HEK293T (cell line): ENCODE measurements around the gene SLC22A12.
"Not testable (repeated sequence)": the region's sequence is repeated elsewhere in the genome, so short reads cannot be mapped to it uniquely, and the experiment has no call there.

Experiments
- CTCF ChIA-PET: fragments of 350-600 bp; formaldehyde crosslinking; extraction: SDS; loops from one replicate; lab custom pipeline; 2021; ENCODE audit warnings: antibody characterized with exemption, inconsistent platforms; lab: Yijun Ruan, JAX
- POLR2A ChIA-PET: fragments of 350-600 bp; formaldehyde crosslinking; extraction: SDS; loops from one replicate; lab custom pipeline; 2020; ENCODE audit warnings: antibody characterized with exemption, inconsistent platforms; lab: Yijun Ruan, JAX
- DNase-seq: peaks from one replicate; pipeline ENCODE4 v3.0.0; 2012; ENCODE audit warnings: mixed read lengths; ENCODE audit errors: extremely low spot score
- ARNT ChIP-seq: fragments of 450-650 bp; IDR thresholded peaks from 2 replicates; pipeline ENCODE4 v1.6.1; 2017; ENCODE audit warnings: mild to moderate bottlenecking
- BHLHE40 ChIP-seq: fragments of 450-650 bp; IDR thresholded peaks from 2 replicates; pipeline ENCODE4 v1.6.1; 2016; ENCODE audit warnings: mild to moderate bottlenecking, moderate library complexity, borderline replicate concordance
- FOXA1 ChIP-seq: fragments of 450-650 bp; IDR thresholded peaks from 2 replicates; pipeline ENCODE4 v1.6.1; 2016; ENCODE audit warnings: mild to moderate bottlenecking
- FOXM1 ChIP-seq: fragments of 450-650 bp; IDR thresholded peaks from 2 replicates; pipeline ENCODE4 v1.6.1; 2017; ENCODE audit warnings: mild to moderate bottlenecking, borderline replicate concordance
- HDGF ChIP-seq: fragments of 450-650 bp; IDR thresholded peaks from 2 replicates; pipeline ENCODE4 v1.6.1; 2017; ENCODE audit warnings: antibody characterized with exemption, borderline replicate concordance
- L3MBTL2 ChIP-seq: fragments of 450-650 bp; conservative IDR thresholded peaks from 2 replicates; pipeline ENCODE4 v1.6.1; 2016; ENCODE audit warnings: mild to moderate bottlenecking
- LEF1 ChIP-seq: fragments of 450-650 bp; IDR thresholded peaks from 2 replicates; pipeline ENCODE4 v1.6.1; 2017; ENCODE audit warnings: mild to moderate bottlenecking, borderline replicate concordance
- NFRKB ChIP-seq: fragments of 450-650 bp; IDR thresholded peaks from 2 replicates; pipeline ENCODE4 v1.6.1; 2016; ENCODE audit warnings: mild to moderate bottlenecking, moderate library complexity
- PKNOX1 ChIP-seq: fragments of 450-650 bp; IDR thresholded peaks from 2 replicates; pipeline ENCODE4 v1.6.1; 2016
- SP1 ChIP-seq: fragments of 450-650 bp; IDR thresholded peaks from 2 replicates; pipeline ENCODE4 v1.6.1; 2017
- SUZ12 ChIP-seq: fragments of 450-650 bp; IDR thresholded peaks from 2 replicates; pipeline ENCODE4 v1.6.1; 2016; ENCODE audit warnings: mild to moderate bottlenecking
- TARDBP ChIP-seq: fragments of 450-650 bp; IDR thresholded peaks from 2 replicates; pipeline ENCODE4 v1.6.1; 2016
- ZNF384 ChIP-seq: fragments of 450-650 bp; IDR thresholded peaks from 2 replicates; pipeline ENCODE4 v1.6.1; 2016

The SLC22A12 gene

GRCh38 chr11:64592656-64593055, 1.6 kb downstream of the SLC22A12 start:
- TF ChIP-seq PKNOX1 (no peak), SUZ12 (no peak)
- no peak for DNase-seq
- ChIA-PET POLR2A (no interaction called here), CTCF (no interaction called here)

GRCh38 chr11:64593156-64594105, 2.4 kb downstream of the SLC22A12 start:
- no peak for TF ChIP-seq FOXM1
- ChIA-PET CTCF (no interaction called here), POLR2A (no interaction called here)
- DNase-seq: no peak

DNA sequence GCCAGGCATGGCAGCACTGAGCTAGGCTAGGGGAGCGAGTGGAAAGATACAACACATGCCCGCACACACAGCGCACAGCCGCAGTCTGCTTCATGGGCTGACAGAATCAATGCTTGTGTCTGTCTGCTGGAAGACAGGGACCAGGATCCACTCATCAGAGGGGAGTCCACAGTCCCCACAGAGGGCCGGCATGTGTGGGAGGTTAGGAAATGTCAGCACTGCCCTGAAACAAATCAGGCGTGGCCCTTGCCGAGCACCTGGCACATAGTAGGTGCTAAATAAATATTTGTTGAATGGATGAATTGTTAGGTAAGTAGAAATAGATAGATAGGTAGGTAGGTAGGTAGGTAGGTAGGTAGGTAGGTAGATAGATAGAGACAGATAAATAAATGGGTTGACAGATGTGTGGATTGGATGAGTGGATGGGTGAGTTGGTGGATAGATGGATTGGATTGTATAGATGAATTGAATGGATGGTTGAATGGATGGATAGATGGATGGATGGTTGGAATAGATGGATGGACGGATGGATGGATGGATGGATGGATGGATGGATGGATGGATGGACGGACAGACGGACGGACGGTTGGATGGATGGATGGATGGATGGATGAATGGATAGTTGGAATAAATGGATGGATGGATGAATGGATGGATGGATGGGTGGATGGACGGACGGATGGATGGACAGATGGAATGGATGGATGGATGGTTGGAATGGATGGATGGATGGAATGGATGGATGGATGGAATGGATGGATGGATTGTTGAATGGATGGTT, 3.3 kb downstream of the SLC22A12 start:
- POLR2A ChIA-PET: no interaction called here

DNA sequence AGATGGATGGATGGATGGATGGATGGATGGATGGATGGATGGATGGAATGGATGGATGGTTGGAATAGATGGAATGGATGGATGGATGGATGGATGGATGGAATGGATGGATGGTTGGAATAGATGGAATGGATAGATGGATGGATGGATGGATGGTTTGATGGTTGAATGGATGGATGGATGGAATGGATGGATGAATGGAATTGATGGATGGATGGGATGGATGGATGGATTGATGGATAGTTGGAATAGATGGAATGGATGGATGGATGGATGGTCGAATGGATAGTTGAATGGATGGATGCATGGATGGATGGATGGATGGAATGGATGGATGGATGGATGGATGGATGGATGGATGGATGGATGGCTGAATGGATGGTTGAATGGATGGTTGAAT, 4.9 kb downstream of the SLC22A12 start:
- CTCF ChIA-PET, POLR2A ChIA-PET: not testable (repeated sequence)

More for the DNA sequence above, 3.3 kb downstream of the SLC22A12 start:
- CTCF ChIA-PET: no interaction called here
- no peak for TF ChIP-seq TARDBP
- TF ChIP-seq NFRKB: no peak
- TF ChIP-seq ZNF384: no peak
- TF ChIP-seq LEF1: no peak
- no peak for TF ChIP-seq SUZ12
- no peak for TF ChIP-seq PKNOX1
- no peak for DNase-seq

GRCh38 chr11:64597671-64598101, 6.7 kb downstream of the SLC22A12 start:
- POLR2A ChIA-PET: no interaction called here
- CTCF ChIA-PET: no interaction called here
- TF ChIP-seq LEF1 (no peak), PKNOX1 (no peak), L3MBTL2 (no peak), TARDBP (no peak)
- no peak for DNase-seq

More for the DNA sequence above, 4.9 kb downstream of the SLC22A12 start:
- not testable (repeated sequence) for DNase-seq

DNA sequence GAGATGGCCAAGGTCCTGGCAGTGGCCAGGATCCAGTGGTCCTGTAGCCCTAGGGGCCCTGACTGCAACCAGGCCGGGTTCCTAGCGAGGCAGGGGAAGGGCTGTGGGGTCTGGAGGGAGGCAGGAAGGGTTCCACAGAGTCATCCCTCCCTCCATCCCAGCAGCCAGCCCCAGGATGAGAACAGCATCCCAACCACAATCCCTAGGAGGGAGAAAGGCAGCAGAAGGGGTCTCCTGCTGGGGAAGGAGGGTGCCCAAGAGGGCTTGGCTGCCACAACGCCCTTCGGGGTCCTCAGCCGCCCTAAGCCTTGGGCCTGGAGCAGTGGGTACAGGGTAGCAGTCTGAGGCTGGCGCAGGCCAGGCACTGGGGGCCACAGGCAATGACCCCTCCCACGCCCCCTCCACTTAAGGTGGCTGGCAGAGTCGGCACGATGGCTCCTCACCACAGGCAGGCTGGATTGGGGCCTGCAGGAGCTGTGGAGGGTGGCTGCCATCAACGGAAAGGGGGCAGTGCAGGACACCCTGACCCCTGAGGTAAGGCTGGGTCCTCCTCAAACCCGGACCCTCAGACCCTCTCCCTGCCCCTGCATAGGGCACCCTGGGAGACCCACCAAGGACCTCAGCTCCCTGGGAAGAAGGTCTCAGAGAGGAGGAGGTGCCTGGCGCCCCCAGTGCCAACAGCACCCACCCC, 7.2 kb downstream of the SLC22A12 start:
- TF ChIP-seq LEF1: no peak
- no peak for TF ChIP-seq HDGF
- no peak for TF ChIP-seq TARDBP
- no peak for TF ChIP-seq SUZ12
- TF ChIP-seq PKNOX1: no peak
- no peak for TF ChIP-seq BHLHE40
- no peak for TF ChIP-seq FOXA1
- no peak for TF ChIP-seq ARNT
- TF ChIP-seq SP1: no peak
- POLR2A ChIA-PET: no interaction called here
- CTCF ChIA-PET: no interaction called here
- DNase-seq: no peak
